HEK293 (cell line): Measurements from ENCODE around the gene KCNJ1.

Experiments used
- CTCF ChIA-PET: fragments of 350-600 bp; formaldehyde crosslinking; extraction: SDS; loops from one replicate; lab custom pipeline; 2021; ENCODE audit warnings: antibody characterized with exemption; lab: Yijun Ruan, JAX
- POLR2A ChIA-PET: fragments of 300-600 bp; formaldehyde crosslinking; extraction: SDS; loops from one replicate; lab custom pipeline; 2020; ENCODE audit warnings: antibody characterized with exemption, inconsistent platforms; lab: Yijun Ruan, JAX
- H3K27ac ChIP-seq: fragments of 200-500 bp; sonication (Bioruptor generic); 2 replicates; pipeline ENCODE4 v1.5.1; 2014; ENCODE audit warnings: low read depth, low read length, control low read depth, inconsistent platforms; ENCODE audit errors: extremely low read depth
- H3K36me3 ChIP-seq, 2 experiments: fragments of 200-500 bp in 1 of 2; sonication (Bioruptor generic) in 1 of 2; 1 replicate in 1 of 2; 2 replicates in 1 of 2; pipeline ENCODE4 v1.5.1; 2014 to 2017; ENCODE audit warnings: inconsistent platforms in 2 of 2, low read length in 2 of 2; ENCODE audit not compliant: control insufficient read depth in 2 of 2, insufficient read depth in 1 of 2
- H3K4me1 ChIP-seq: fragments of 200-500 bp; sonication (Bioruptor generic); 2 replicates; pipeline ENCODE4 v1.5.1; 2014; ENCODE audit warnings: mild to moderate bottlenecking, low read length, inconsistent platforms; ENCODE audit not compliant: control insufficient read depth, insufficient read depth
- H3K4me3 ChIP-seq: 2 replicates; pipeline ENCODE4 v1.5.1; 2011; ENCODE audit warnings: low read depth, mild to moderate bottlenecking, control low read depth, low read length, moderate library complexity
- H3K9me3 ChIP-seq: fragments of 200-500 bp; sonication (Bioruptor generic); 2 replicates; pipeline ENCODE4 v1.5.1; 2014; ENCODE audit warnings: low read depth, low read length, inconsistent platforms; ENCODE audit not compliant: control insufficient read depth, insufficient read depth
- BCL11A ChIP-seq: fragments of 450-650 bp; formaldehyde crosslinking; IDR thresholded peaks from 2 replicates; pipeline ENCODE4 v1.5.1; 2016; ENCODE audit warnings: low read depth, missing biosample characterization, missing genetic modification characterization
- GFI1B ChIP-seq: fragments of 450-650 bp; formaldehyde crosslinking; IDR thresholded peaks from 2 replicates; pipeline ENCODE4 v1.5.1; 2016; ENCODE audit warnings: missing biosample characterization, missing genetic modification characterization
- HOXD13 ChIP-seq: sonication (generic); formaldehyde crosslinking; IDR thresholded peaks from 2 replicates; pipeline ENCODE4 v1.8.0; 2022; ENCODE audit warnings: missing genetic modification reagents, borderline replicate concordance
- OVOL3 ChIP-seq: fragments of 450-650 bp; formaldehyde crosslinking; IDR thresholded peaks from 2 replicates; pipeline ENCODE4 v1.5.1; 2016; ENCODE audit warnings: missing biosample characterization, missing genetic modification characterization
- SCRT2 ChIP-seq: fragments of 450-650 bp; formaldehyde crosslinking; IDR thresholded peaks from 2 replicates; pipeline ENCODE4 v1.5.1; 2016; ENCODE audit warnings: missing biosample characterization, missing genetic modification characterization
- WT1 ChIP-seq: fragments of 450-650 bp; formaldehyde crosslinking; IDR thresholded peaks from 2 replicates; pipeline ENCODE4 v1.5.1; 2016; ENCODE audit warnings: missing biosample characterization, missing genetic modification characterization
- ZBTB20 ChIP-seq: fragments of 450-650 bp; formaldehyde crosslinking; IDR thresholded peaks from 2 replicates; pipeline ENCODE4 v1.5.1; 2016; ENCODE audit warnings: missing biosample characterization, missing genetic modification characterization
- ZNF132 ChIP-seq: fragments of 450-650 bp; formaldehyde crosslinking; IDR thresholded peaks from 2 replicates; pipeline ENCODE4 v1.5.1; 2017; ENCODE audit warnings: missing biosample characterization, missing genetic modification characterization, borderline replicate concordance
- ZNF146 ChIP-seq: fragments of 450-650 bp; formaldehyde crosslinking; IDR thresholded peaks from 2 replicates; pipeline ENCODE4 v1.5.1; 2016; ENCODE audit warnings: missing biosample characterization, missing genetic modification characterization
- ZNF16 ChIP-seq: fragments of 450-650 bp; formaldehyde crosslinking; IDR thresholded peaks from 2 replicates; pipeline ENCODE4 v1.5.1; 2016; ENCODE audit warnings: low read depth, missing biosample characterization, missing genetic modification characterization
- ZNF174 ChIP-seq: fragments of 450-650 bp; formaldehyde crosslinking; IDR thresholded peaks from 2 replicates; pipeline ENCODE4 v1.5.0; 2017; ENCODE audit warnings: missing biosample characterization, mild to moderate bottlenecking, missing genetic modification characterization
- ZNF211 ChIP-seq: fragments of 450-650 bp; formaldehyde crosslinking; IDR thresholded peaks from 2 replicates; pipeline ENCODE4 v1.5.1; 2016; ENCODE audit warnings: low read depth, missing biosample characterization, missing genetic modification characterization
- ZNF341 ChIP-seq: fragments of 450-650 bp; formaldehyde crosslinking; IDR thresholded peaks from 2 replicates; pipeline ENCODE4; 2016; ENCODE audit warnings: low read depth, missing biosample characterization, missing genetic modification characterization
- ZNF501 ChIP-seq: fragments of 450-650 bp; formaldehyde crosslinking; IDR thresholded peaks from 2 replicates; pipeline ENCODE4 v1.5.1; 2016; ENCODE audit warnings: missing biosample characterization, missing genetic modification characterization
- ZNF549 ChIP-seq: fragments of 450-650 bp; IDR thresholded peaks from 2 replicates; pipeline ENCODE4 v1.5.1; 2018; ENCODE audit warnings: missing biosample characterization, missing genetic modification characterization, mild to moderate bottlenecking, inconsistent platforms, moderate library complexity
- ZNF621 ChIP-seq: fragments of 450-650 bp; formaldehyde crosslinking; IDR thresholded peaks from 2 replicates; pipeline ENCODE4 v1.5.1; 2017; ENCODE audit warnings: missing biosample characterization, missing genetic modification characterization
- ZSCAN30 ChIP-seq: fragments of 450-650 bp; IDR thresholded peaks from 2 replicates; pipeline ENCODE4 v1.5.1; 2018; ENCODE audit warnings: missing biosample characterization, mild to moderate bottlenecking, missing genetic modification characterization, moderate library complexity
- TF ChIP-seq, protein P1 (sequence below): fragments of 450-650 bp; formaldehyde crosslinking; IDR thresholded peaks from 2 replicates; pipeline ENCODE4 v1.5.1; 2016; ENCODE audit warnings: missing biosample characterization, missing genetic modification characterization
- TF ChIP-seq, protein P2 (sequence below): fragments of 450-650 bp; formaldehyde crosslinking; IDR thresholded peaks from 2 replicates; pipeline ENCODE4 v1.5.1; 2017; ENCODE audit warnings: missing biosample characterization, missing genetic modification characterization
- TF ChIP-seq, protein P3 (sequence below): fragments of 450-650 bp; IDR thresholded peaks from 2 replicates; pipeline ENCODE4 v1.5.1; 2018; ENCODE audit warnings: missing biosample characterization, missing genetic modification characterization

The KCNJ1 gene

DNA sequence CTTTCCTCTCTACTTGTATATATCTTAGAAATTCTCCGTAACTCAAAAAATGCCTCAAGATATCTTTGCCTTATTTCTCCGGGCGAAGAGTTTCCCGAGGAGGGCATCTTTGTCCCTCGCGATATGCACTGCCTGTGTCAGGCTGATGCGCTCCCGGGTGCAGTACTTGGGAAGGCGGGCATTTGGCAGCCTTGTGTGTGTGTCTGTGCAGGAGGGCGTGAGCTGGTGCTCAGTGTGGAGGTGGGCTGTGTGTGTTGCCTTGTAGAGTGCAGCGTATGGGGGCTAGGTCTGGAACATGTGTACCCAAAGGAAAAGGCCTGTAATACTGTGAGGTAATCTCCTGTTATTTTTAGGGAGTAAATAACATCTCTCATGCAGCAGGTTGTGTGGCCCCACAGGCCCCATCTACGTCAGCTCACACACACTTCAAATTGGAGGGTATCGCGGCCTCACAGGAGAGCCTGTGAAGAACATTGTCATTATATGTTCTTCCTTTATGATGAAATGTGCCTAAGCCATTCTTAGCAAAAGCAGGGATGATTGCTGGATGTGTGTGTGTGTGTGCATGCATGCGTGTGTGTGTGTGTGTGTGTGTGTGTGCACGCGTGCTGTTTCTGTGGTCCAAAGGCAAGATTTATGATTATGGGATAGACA lies 77.5 kb downstream of the KCNJ1 start:
- ChIA-PET POLR2A (interaction anchor here (0.7 kb wide), 1 partner anchor 547 kb away, joined by 6 read pairs; no protein-coding TSS in a partner anchor), CTCF (interaction anchor here (0.8 to 1.3 kb wide), 3 partner anchors 14 to 41 kb away, joined by 3 to 6 read pairs (median 4); no protein-coding TSS in a partner anchor)
- Histone ChIP-seq H3K4me3 (no peak overlapping the region), H3K27ac (no peak overlapping the region), H3K36me3 (peaks cover 0 to 28% of the 10 kb centered on the region in 2 experiments; a peak in 1 of 3 replicates), H3K9me3 (no peaks in the 10 kb centered on the region), H3K4me1 (no peaks in the 10 kb centered on the region)
- TF ChIP-seq ZBTB20 (tag by site-specific recombination), result no peak
- TF ChIP-seq WT1 (tag by site-specific recombination), result no peak
- TF ChIP-seq OVOL3 (tag by site-specific recombination), result no peak
- no peak for TF ChIP-seq SCRT2 (tag by site-specific recombination)
- TF ChIP-seq, protein P1, sequence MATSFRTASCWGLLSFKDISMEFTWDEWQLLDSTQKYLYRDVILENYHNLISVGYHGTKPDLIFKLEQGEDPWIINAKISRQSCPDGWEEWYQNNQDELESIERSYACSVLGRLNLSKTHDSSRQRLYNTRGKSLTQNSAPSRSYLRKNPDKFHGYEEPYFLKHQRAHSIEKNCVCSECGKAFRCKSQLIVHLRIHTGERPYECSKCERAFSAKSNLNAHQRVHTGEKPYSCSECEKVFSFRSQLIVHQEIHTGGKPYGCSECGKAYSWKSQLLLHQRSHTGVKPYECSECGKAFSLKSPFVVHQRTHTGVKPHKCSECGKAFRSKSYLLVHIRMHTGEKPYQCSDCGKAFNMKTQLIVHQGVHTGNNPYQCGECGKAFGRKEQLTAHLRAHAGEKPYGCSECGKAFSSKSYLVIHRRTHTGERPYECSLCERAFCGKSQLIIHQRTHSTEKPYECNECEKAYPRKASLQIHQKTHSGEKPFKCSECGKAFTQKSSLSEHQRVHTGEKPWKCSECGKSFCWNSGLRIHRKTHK (tag by site-specific recombination), result no peak
- no peak for TF ChIP-seq ZNF549 (tag by site-specific recombination)
- no peak for TF ChIP-seq ZSCAN30 (tag by site-specific recombination)
- TF ChIP-seq, protein P2, sequence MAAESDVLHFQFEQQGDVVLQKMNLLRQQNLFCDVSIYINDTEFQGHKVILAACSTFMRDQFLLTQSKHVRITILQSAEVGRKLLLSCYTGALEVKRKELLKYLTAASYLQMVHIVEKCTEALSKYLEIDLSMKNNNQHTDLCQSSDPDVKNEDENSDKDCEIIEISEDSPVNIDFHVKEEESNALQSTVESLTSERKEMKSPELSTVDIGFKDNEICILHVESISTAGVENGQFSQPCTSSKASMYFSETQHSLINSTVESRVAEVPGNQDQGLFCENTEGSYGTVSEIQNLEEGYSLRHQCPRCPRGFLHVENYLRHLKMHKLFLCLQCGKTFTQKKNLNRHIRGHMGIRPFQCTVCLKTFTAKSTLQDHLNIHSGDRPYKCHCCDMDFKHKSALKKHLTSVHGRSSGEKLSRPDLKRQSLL (tag by site-specific recombination), result no peak
- no peak for TF ChIP-seq ZNF621 (tag by site-specific recombination)
- no peak for TF ChIP-seq ZNF341 (tag by site-specific recombination)
- TF ChIP-seq GFI1B (tag by site-specific recombination), result no peak
- TF ChIP-seq ZNF211 (tag by site-specific recombination), result no peak
- no peak for TF ChIP-seq ZNF16 (tag by site-specific recombination)
- no peak for TF ChIP-seq ZNF146
- no peak for TF ChIP-seq HOXD13 (CRISPR knock-in tag)
- TF ChIP-seq ZNF132 (tag by site-specific recombination), result no peak
- TF ChIP-seq, protein P3, sequence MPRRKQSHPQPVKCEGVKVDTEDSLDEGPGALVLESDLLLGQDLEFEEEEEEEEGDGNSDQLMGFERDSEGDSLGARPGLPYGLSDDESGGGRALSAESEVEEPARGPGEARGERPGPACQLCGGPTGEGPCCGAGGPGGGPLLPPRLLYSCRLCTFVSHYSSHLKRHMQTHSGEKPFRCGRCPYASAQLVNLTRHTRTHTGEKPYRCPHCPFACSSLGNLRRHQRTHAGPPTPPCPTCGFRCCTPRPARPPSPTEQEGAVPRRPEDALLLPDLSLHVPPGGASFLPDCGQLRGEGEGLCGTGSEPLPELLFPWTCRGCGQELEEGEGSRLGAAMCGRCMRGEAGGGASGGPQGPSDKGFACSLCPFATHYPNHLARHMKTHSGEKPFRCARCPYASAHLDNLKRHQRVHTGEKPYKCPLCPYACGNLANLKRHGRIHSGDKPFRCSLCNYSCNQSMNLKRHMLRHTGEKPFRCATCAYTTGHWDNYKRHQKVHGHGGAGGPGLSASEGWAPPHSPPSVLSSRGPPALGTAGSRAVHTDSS, result no peak
- no peak for TF ChIP-seq BCL11A
- TF ChIP-seq ZNF501 (tag by site-specific recombination), result no peak
- no peak for TF ChIP-seq ZNF174 (tag by site-specific recombination)
